ENCODE measurements around the gene CBARP.
A peak's percentile ranks its signal among the peaks of the same experiment; 100 is the strongest.

Gene CBARP

DNA sequence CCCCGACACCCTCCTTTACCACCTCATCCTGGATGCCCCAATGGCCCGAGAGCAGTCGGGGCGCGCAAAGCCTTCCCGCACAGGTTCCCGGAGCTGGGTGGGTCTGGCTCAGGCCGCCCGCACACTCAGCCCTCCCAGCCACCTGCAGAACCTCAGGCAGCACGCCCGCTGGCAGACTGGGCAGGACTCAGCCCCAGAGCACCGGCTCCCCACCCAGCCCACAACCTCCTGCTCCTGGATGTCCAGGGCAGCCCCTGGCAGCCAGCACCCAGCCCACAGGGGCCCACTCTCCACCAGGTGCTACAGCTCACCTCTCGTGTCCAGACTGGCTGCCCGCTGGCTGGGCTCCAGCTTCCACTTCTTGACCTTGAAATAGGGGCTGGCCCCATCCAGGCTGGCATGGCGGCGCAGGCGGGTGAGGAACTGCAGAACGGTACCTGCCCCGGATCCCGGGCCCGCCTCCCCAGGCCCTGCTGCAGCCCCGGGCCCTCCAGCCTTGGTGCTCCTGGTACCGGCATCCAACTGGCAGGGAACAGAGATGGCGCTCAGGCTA is 4.6 kb downstream of the CBARP start:
- Histone ChIP-seq H3K4me1 (ENCODE audit: control insufficient read depth, insufficient read depth, low read length) (no peaks in the 10 kb centered on the region; the same call in 1 of the 2 replicates), H3K9me3 (ENCODE audit: control insufficient read depth, insufficient read depth, low read depth, low read length) (no peaks in the 10 kb centered on the region), H3K27ac (ENCODE audit: extremely low read depth, low read depth, low read length) (no peak overlapping the region; the same call in 1 of the 2 replicates), H3K4me3 (ENCODE audit: low read depth, low read length) (no peak overlapping the region), H3K36me3 (ENCODE audit: control insufficient read depth in 2 of 2, insufficient read depth in 1 of 2, low read length in 2 of 2) (peaks cover 0 to 42% of the 10 kb centered on the region in 2 experiments; a peak in 1 of 3 replicates)
- POLR2A ChIA-PET = interaction anchor here (0.5 to 0.8 kb wide), 2 partner anchors 36 to 234 kb away, joined by 3 read pairs; partner anchors contain the start of gene CIRBP
- CTCF ChIA-PET = interaction anchor here (2.2 kb wide), 1 partner anchor 11 kb away, joined by 6 read pairs; no protein-coding TSS in a partner anchor
- TF ChIP-seq ZNF600 (tag by site-specific recombination; IDR thresholded peaks at IDR 0.05) (peak; percentile 61; the same call in 1 of the 2 replicates), ZNF174 (tag by site-specific recombination; IDR thresholded peaks at IDR 0.05) (no peak), KLF17 (tag by site-specific recombination; IDR thresholded peaks at IDR 0.05) (0 out of 2 replicates have a peak, but pooled peaks have one; percentile 8), ZNF76 (tag by site-specific recombination; IDR thresholded peaks at IDR 0.05; ENCODE audit: borderline replicate concordance, low read depth) (no peak)

DNA sequence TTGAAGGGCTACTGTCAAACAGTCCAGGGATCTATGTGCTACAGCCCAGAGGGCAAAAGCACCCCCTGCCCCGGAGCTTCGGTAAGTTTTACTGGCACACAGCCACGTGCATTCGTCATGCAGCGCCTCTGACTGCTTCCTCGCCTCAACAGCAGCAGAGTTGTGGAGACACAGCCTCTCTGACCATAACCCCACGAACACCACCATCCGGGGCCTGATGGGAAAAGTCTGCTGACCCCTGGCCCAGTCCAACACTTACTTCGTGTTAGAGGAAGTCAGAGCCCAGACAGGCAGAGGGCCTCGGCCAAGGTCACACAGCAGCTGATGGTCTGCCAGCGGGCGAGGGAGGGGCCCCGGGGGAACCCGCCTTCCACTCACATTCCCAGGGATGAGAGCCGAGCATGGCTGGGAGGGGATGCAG is 5.1 kb downstream of the CBARP start:
- peaks cover 0 to 47% of the 10 kb centered on the region in 2 experiments; a peak in 1 of 3 replicates for H3K36me3 ChIP-seq (ENCODE audit: control insufficient read depth in 2 of 2, insufficient read depth in 1 of 2, low read length in 2 of 2)
- H3K27ac ChIP-seq (ENCODE audit: extremely low read depth, low read depth, low read length) = no peak overlapping the region; the same call in 1 of the 2 replicates
- no peaks in the 10 kb centered on the region; the same call in 1 of the 2 replicates for H3K4me1 ChIP-seq (ENCODE audit: control insufficient read depth, insufficient read depth, low read length)
- ChIA-PET POLR2A (interaction anchor here (0.8 to 0.9 kb wide), 2 partner anchors 36 to 128 kb away, joined by 3 read pairs; partner anchors contain the start of gene CIRBP), CTCF (interaction anchor here (0.9 to 2.2 kb wide), 2 partner anchors 10 to 15 kb away, joined by 3 to 6 read pairs; no protein-coding TSS in a partner anchor)
- TF ChIP-seq ZNF324 (tag by site-specific recombination; IDR thresholded peaks at IDR 0.05) (no peak), ZNF341 (tag by site-specific recombination; IDR thresholded peaks at IDR 0.05; ENCODE audit: low read depth) (0 out of 2 replicates have a peak, but pooled peaks have one; percentile 9), ZBTB44 (tag by site-specific recombination; IDR thresholded peaks at IDR 0.05) (peak; percentile 70; the same call in 1 of the 2 replicates), ZNF10 (tag by site-specific recombination; IDR thresholded peaks at IDR 0.05) (0 out of 2 replicates have a peak, but pooled peaks have one; percentile 36), ZBTB8A (tag by site-specific recombination; IDR thresholded peaks at IDR 0.05) (0 out of 2 replicates have a peak, but pooled peaks have one; percentile 35), ZNF558 (tag by site-specific recombination; IDR thresholded peaks at IDR 0.05) (no peak), BCL11A (tag by site-specific recombination; IDR thresholded peaks at IDR 0.05; ENCODE audit: low read depth) (peak; percentile 12; the same call in 1 of the 2 replicates), ZNF660 (tag by site-specific recombination; IDR thresholded peaks at IDR 0.05) (peak; percentile 83), ZNF629 (tag by site-specific recombination; IDR thresholded peaks at IDR 0.05) (peak; percentile 75; the same call in 1 of the 2 replicates), ZNF692 (tag by site-specific recombination; IDR thresholded peaks at IDR 0.05) (0 out of 2 replicates have a peak, but pooled peaks have one; percentile 4), ZBTB17 (tag by site-specific recombination; IDR thresholded peaks at IDR 0.05) (peak; percentile 29; the same call in 1 of the 2 replicates), SALL2 (tag by site-specific recombination; IDR thresholded peaks at IDR 0.05; ENCODE audit: borderline replicate concordance) (no peak), IKZF3 (tag by site-specific recombination; IDR thresholded peaks at IDR 0.05) (0 out of 2 replicates have a peak, but pooled peaks have one; percentile 28), KLF17 (tag by site-specific recombination; IDR thresholded peaks at IDR 0.05) (0 out of 2 replicates have a peak, but pooled peaks have one; percentile 31), ZBTB21 (tag by site-specific recombination; IDR thresholded peaks at IDR 0.05) (0 out of 2 replicates have a peak, but pooled peaks have one; percentile 22), ZBTB20 (tag by site-specific recombination; IDR thresholded peaks at IDR 0.05) (peak; percentile 49), ZBTB26 (tag by site-specific recombination; optimal IDR thresholded peaks at IDR 0.05) (no peak), ZNF768 (tag by site-specific recombination; IDR thresholded peaks at IDR 0.05) (peak; percentile 84; the same call in 1 of the 2 replicates)
- TF ChIP-seq, protein P1, sequence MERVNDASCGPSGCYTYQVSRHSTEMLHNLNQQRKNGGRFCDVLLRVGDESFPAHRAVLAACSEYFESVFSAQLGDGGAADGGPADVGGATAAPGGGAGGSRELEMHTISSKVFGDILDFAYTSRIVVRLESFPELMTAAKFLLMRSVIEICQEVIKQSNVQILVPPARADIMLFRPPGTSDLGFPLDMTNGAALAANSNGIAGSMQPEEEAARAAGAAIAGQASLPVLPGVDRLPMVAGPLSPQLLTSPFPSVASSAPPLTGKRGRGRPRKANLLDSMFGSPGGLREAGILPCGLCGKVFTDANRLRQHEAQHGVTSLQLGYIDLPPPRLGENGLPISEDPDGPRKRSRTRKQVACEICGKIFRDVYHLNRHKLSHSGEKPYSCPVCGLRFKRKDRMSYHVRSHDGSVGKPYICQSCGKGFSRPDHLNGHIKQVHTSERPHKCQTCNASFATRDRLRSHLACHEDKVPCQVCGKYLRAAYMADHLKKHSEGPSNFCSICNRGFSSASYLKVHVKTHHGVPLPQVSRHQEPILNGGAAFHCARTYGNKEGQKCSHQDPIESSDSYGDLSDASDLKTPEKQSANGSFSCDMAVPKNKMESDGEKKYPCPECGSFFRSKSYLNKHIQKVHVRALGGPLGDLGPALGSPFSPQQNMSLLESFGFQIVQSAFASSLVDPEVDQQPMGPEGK (tag by site-specific recombination; IDR thresholded peaks at IDR 0.05) = peak; percentile 73; the same call in 1 of the 2 replicates
- H3K9me3 ChIP-seq (ENCODE audit: control insufficient read depth, insufficient read depth, low read depth, low read length) = no peaks in the 10 kb centered on the region
- no peak overlapping the region for H3K4me3 ChIP-seq (ENCODE audit: low read depth, low read length)

Data from HEK293 (cell line).